ENCODE data around the gene KREMEN1.

KREMEN1 gene

GRCh38 chr22:29125844-29126243, 53.0 kb downstream of the KREMEN1 start:
- TF ChIP-seq, protein P1, sequence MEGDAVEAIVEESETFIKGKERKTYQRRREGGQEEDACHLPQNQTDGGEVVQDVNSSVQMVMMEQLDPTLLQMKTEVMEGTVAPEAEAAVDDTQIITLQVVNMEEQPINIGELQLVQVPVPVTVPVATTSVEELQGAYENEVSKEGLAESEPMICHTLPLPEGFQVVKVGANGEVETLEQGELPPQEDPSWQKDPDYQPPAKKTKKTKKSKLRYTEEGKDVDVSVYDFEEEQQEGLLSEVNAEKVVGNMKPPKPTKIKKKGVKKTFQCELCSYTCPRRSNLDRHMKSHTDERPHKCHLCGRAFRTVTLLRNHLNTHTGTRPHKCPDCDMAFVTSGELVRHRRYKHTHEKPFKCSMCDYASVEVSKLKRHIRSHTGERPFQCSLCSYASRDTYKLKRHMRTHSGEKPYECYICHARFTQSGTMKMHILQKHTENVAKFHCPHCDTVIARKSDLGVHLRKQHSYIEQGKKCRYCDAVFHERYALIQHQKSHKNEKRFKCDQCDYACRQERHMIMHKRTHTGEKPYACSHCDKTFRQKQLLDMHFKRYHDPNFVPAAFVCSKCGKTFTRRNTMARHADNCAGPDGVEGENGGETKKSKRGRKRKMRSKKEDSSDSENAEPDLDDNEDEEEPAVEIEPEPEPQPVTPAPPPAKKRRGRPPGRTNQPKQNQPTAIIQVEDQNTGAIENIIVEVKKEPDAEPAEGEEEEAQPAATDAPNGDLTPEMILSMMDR (IDR thresholded peaks at IDR 0.05; ENCODE audit: insufficient read depth, low read length, missing control alignments): no peak
- H3K4me3 ChIP-seq (ENCODE audit: low read depth, low read length): no peak overlapping the region
- no peak for DNase-seq (ENCODE audit: low read depth, low spot score)
- ChIA-PET CTCF (interaction anchor here (0.7 kb wide), 1 partner anchor 28 kb away, joined by 3 read pairs; no protein-coding TSS in a partner anchor), POLR2A (no interaction called here)

DNA sequence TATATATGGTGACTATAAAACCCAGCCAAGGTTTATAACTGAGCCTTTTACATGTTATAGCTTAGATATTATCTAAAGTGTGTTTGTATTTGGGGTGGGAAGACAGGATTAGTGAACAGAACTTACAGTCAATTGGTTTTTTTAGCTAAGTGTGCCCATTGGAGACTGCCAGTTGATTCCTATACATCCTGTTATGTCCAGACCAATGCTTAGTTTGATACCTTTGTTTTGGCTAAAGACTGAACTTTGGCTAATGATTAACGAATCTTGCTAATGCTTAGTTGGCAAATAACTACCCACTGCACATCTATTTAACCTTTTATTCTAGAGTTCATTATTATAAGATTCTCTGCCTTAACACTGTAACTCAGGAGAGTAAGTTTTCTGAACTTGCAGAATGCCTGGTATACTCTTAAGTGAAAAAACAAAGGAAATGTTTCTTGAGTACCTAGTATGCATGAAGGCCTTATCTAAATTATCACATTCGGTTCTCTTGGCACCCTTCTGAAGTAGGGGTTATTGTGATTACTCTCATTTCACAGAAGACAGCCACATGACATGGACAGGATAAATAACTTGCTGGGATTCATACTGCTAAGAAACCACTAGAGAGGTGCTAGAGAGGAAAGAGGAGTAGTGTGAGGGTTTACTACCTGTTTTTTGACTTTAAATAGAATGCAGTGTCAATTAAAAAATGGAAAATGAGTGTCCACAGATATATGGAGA, 54.0 kb downstream of the KREMEN1 start:
- TF ChIP-seq, protein P1 (IDR thresholded peaks at IDR 0.05; ENCODE audit: insufficient read depth, low read length, missing control alignments): no peak
- H3K4me3 ChIP-seq (ENCODE audit: low read depth, low read length): no peak overlapping the region
- POLR2A ChIA-PET: no interaction called here
- DNase-seq (ENCODE audit: low read depth, low spot score): no peak
- CTCF ChIA-PET: no interaction called here

DNA sequence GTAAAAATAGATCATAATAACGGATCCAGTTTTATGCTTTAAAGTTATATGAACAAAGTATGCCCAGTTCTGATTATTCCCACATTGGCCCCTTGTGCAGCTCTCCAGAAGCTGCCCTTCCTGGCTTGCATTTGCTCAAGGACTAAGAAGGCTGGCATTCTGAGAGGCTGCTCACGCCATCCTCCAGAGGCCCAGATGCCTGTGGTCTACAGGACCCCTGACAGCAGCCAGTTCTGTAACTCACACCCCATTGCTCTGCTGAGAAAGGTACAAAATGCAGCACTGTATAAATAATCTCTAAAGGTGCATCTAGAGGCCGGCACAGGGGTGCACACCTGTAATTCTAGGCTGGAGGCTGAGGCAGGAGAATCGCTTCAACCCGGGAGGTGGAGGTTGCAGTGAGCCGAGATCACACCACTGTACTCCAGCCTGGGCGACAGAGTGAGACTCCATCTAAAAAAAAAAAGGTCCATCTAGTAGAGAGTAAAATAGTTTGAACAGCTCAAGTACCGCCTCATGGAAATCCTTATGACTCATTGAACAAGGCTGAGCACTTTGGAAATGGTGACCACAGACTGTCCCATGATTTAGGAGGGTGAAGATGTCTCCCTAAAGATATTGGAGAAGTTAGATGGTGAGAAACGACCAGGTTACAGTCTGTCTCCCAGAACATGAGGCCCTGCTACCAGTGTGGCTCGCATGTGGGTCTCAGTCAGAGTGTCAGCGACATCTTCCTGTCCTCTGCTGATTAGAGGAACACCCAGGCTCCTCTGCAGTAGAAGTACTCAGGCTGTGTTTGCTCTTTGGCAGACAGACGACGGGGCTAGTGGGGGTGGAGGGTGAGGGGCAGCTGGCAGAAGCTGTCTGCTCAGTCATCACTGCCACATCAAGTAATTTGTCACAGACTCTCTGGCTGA, 56.3 kb downstream of the KREMEN1 start:
- DNase-seq (ENCODE audit: low read depth, low spot score): no peak
- ChIA-PET CTCF (interaction anchor here (0.9 to 1.5 kb wide), 4 partner anchors 17 to 116 kb away, joined by 3 to 4 read pairs (median 3); no protein-coding TSS in a partner anchor), POLR2A (no interaction called here)

DNA sequence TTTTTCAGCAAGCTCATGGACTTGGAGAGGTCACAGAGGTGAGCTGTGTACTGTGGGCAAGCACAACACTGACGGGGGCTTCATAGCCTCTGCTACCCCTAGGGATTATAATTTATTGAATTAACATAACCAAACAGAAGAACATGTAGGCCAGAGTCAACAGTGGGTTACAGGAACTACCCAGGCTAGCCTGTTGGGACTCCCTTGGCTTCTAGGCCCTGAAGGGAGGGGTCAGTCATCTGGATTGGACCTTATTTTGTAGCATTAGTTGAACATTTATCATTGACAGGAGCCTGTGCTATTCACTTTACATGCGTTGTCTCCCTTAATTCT, 56.9 kb downstream of the KREMEN1 start:
- H3K4me3 ChIP-seq (ENCODE audit: low read depth, low read length): no peak overlapping the region
- TF ChIP-seq, protein P1 (IDR thresholded peaks at IDR 0.05; ENCODE audit: insufficient read depth, low read length, missing control alignments): no peak
- POLR2A ChIA-PET: no interaction called here
- CTCF ChIA-PET: interaction anchor here (0.9 to 1.5 kb wide), 4 partner anchors 18 to 116 kb away, joined by 3 to 4 read pairs (median 3); no protein-coding TSS in a partner anchor
- no peak for DNase-seq (ENCODE audit: low read depth, low spot score)

More for the DNA sequence above, 56.3 kb downstream of the KREMEN1 start:
- TF ChIP-seq, protein P1 (IDR thresholded peaks at IDR 0.05; ENCODE audit: insufficient read depth, low read length, missing control alignments): no peak
- H3K4me3 ChIP-seq (ENCODE audit: low read depth, low read length): no peak overlapping the region

DNA sequence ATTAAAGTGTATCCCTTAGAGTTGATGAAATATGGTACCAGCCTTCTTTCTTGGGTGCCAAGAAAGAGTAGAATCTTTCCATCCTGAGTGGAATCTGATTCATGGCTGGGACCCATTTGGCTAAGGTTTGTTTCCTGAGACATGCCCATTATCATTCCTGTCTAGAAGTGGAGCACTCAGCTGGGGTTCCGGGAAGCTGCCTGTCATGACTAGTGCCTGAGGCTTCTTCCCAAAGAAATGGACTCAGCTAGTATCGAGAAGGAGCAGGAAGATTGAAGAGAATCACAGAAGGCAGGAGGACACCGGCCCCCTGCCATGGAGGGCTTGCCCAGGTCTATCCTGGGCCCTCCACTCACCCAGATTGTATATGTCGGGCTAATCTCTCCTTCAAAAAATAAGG, 57.6 kb downstream of the KREMEN1 start:
- ChIA-PET CTCF (interaction anchor here (1.0 kb wide), 1 partner anchor 24 kb away, joined by 3 read pairs; no protein-coding TSS in a partner anchor), POLR2A (no interaction called here)
- TF ChIP-seq, protein P1 (IDR thresholded peaks at IDR 0.05; ENCODE audit: insufficient read depth, low read length, missing control alignments): no peak
- no peak overlapping the region for H3K4me3 ChIP-seq (ENCODE audit: low read depth, low read length)
- no peak for DNase-seq (ENCODE audit: low read depth, low spot score)

DNA sequence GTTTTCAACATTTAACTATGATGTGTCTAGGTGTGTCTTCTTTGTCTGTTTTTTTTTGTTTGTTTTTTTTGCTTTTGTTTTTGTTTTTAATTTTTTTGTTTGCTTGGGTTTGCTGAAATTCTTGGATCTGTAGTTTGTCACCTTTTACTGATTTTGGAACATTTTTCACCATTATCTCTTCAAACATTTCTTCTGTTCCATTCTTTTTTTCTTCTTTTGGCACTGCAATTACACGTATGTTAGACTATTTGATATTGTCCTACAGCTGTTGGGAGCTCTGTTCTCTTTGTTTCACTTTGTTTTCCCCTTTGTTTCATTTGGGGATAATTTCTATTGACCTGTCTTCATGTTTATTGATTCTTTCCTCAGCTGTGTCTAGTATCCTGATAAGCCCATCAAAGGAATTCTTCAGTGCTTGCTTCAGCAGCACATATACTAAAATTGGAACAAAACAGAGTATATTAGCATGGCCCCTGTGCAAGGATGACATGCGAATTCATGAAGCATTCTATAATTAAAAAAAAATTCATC, 60.8 kb downstream of the KREMEN1 start:
- POLR2A ChIA-PET: no interaction called here
- CTCF ChIA-PET: interaction anchor here (0.7 to 2.0 kb wide), 2 partner anchors 21 to 79 kb away, joined by 3 to 13 read pairs; no protein-coding TSS in a partner anchor
- TF ChIP-seq, protein P1 (IDR thresholded peaks at IDR 0.05; ENCODE audit: insufficient read depth, low read length, missing control alignments): no peak

More for the DNA sequence above, 60.8 kb downstream of the KREMEN1 start:
- H3K4me3 ChIP-seq (ENCODE audit: low read depth, low read length): no peak overlapping the region
- DNase-seq (ENCODE audit: low read depth, low spot score): no peak
